CD14-positive monocyte (primary cell): ENCODE data around the gene PKP4. TPM values are rescaled to one million over a fixed set of nuclear protein-coding genes. Genes with fewer than 3 reads are reported as not detected.

Experiments used
- DNase-seq, 3 donors: peaks; one replicate each; pipeline ENCODE4 v3.0.0-alpha.2; 2011 to 2022
- H2AFZ ChIP-seq: 2 replicates; pipeline ENCODE4 v1.6.0; 2012; ENCODE audit warnings: mild to moderate bottlenecking, low read depth, low read length, inconsistent platforms; ENCODE audit not compliant: insufficient read depth, poor library complexity, severe bottlenecking
- H3K27ac ChIP-seq, 2 donors: 1 replicate in 1 of 2; 2 replicates in 1 of 2; pipeline ENCODE4 v1.5.1; 2012 to 2013; ENCODE audit warnings: low read length in 2 of 2, control low read depth in 1 of 2, inconsistent platforms in 1 of 2, low read depth in 1 of 2, mild to moderate bottlenecking in 1 of 2
- H3K27me3 ChIP-seq, 2 donors: one replicate each; pipeline versions ENCODE4 v1.6.0 to v1.6.1; 2011 to 2013; ENCODE audit warnings: low read length in 2 of 2; ENCODE audit not compliant: control insufficient read depth in 2 of 2, insufficient read depth in 2 of 2
- H3K36me3 ChIP-seq, 2 donors: replicated peaks in 1 of 2; 1 replicate in 1 of 2; 2 replicates in 1 of 2; pipeline versions ENCODE4 v1.5.1 to v1.6.1; 2012 to 2013; ENCODE audit warnings: low read length in 2 of 2, control low read depth in 1 of 2, inconsistent platforms in 1 of 2, mild to moderate bottlenecking in 1 of 2; ENCODE audit not compliant: insufficient read depth in 2 of 2, control insufficient read depth in 1 of 2
- H3K4me1 ChIP-seq, 2 donors: 1 replicate in 1 of 2; 2 replicates in 1 of 2; pipeline versions ENCODE4 v1.5.1 to v1.6.1; 2012 to 2013; ENCODE audit warnings: low read length in 2 of 2, control low read depth in 1 of 2, inconsistent platforms in 1 of 2, mild to moderate bottlenecking in 1 of 2, moderate library complexity in 1 of 2; ENCODE audit not compliant: insufficient read depth in 2 of 2, control insufficient read depth in 1 of 2
- H3K4me2 ChIP-seq: replicated peaks from 2 replicates; pipeline ENCODE3; 2012; ENCODE audit warnings: low read length, moderate library complexity, mild to moderate bottlenecking; ENCODE audit not compliant: poor library complexity, severe bottlenecking; ENCODE audit errors: extremely low read depth
- H3K4me3 ChIP-seq, 3 experiments: fragments of 200-600 bp in 1 of 3; sonication (generic) in 1 of 3; replicated peaks in 1 of 3; 1 replicate in 2 of 3; 2 replicates in 1 of 3; pipeline ENCODE4 v1.5.1; 2011 to 2013; ENCODE audit warnings: low read length in 3 of 3, mild to moderate bottlenecking in 3 of 3, control low read depth in 2 of 3, low read depth in 2 of 3, inconsistent platforms in 1 of 3, moderate library complexity in 1 of 3
- H3K79me2 ChIP-seq: 2 replicates; pipeline ENCODE4 v1.6.0; 2012; ENCODE audit warnings: mild to moderate bottlenecking, control low read depth, inconsistent platforms, low read length, moderate library complexity; ENCODE audit not compliant: insufficient read depth
- H3K9ac ChIP-seq: 2 replicates; pipeline ENCODE4 v1.6.0; 2017; ENCODE audit warnings: low read length, mild to moderate bottlenecking; ENCODE audit not compliant: insufficient read depth, poor library complexity, severe bottlenecking
- H3K9me3 ChIP-seq, 2 donors: replicated peaks in 1 of 2; 1 replicate in 1 of 2; 2 replicates in 1 of 2; pipeline versions ENCODE4 v1.5.1 to v1.6.1; 2012 to 2013; ENCODE audit warnings: low read length in 2 of 2, control low read depth in 1 of 2; ENCODE audit not compliant: control insufficient read depth in 1 of 2, insufficient read depth in 1 of 2
- H4K20me1 ChIP-seq: 2 replicates; pipeline ENCODE4 v1.6.0; 2012; ENCODE audit warnings: mild to moderate bottlenecking, low read length, control low read depth, moderate library complexity; ENCODE audit not compliant: insufficient read depth
- H3K27ac Mint-ChIP-seq, 7 donors: one replicate each; pipeline ENCODE4 v1.8.0; 2020; ENCODE audit warnings: mild to moderate bottlenecking in 7 of 7, mixed read lengths in 7 of 7, moderate library complexity in 6 of 7, inconsistent platforms in 2 of 7
- H3K27me3 Mint-ChIP-seq, 3 donors: one replicate each; pipeline ENCODE4 v1.8.0; 2021 to 2022; ENCODE audit warnings: low read depth in 3 of 3, mild to moderate bottlenecking in 3 of 3, mixed read lengths in 3 of 3, moderate library complexity in 3 of 3, inconsistent platforms in 1 of 3
- H3K36me3 Mint-ChIP-seq, 2 donors: one replicate each; pipeline ENCODE4 v1.8.0; 2020; ENCODE audit warnings: mixed read lengths in 2 of 2, inconsistent platforms in 1 of 2, mild to moderate bottlenecking in 1 of 2
- H3K4me1 Mint-ChIP-seq: one replicate; pipeline ENCODE4 v1.8.0; 2020; ENCODE audit warnings: mild to moderate bottlenecking, mixed read lengths
- H3K4me3 Mint-ChIP-seq, 2 donors: one replicate each; pipeline ENCODE4 v1.8.0; 2020; ENCODE audit warnings: mild to moderate bottlenecking in 2 of 2, mixed read lengths in 2 of 2, moderate library complexity in 1 of 2
- H3K9me3 Mint-ChIP-seq, 7 donors: one replicate each; pipeline ENCODE4 v1.8.0; 2020 to 2022; ENCODE audit warnings: mixed read lengths in 7 of 7, mild to moderate bottlenecking in 6 of 7, moderate library complexity in 6 of 7, inconsistent platforms in 2 of 7
- CTCF ChIP-seq: fragments of 200-600 bp; IDR thresholded peaks from one replicate; pipeline ENCODE4 v1.8.0; 2022; ENCODE audit warnings: antibody characterized with exemption, mild to moderate bottlenecking
- WGBS: methylation state at CpG from one replicate; pipeline ENCODE4 v1.1.5; 2013; ENCODE audit warnings: missing lambda C conversion rate; ENCODE audit not compliant: insufficient coverage; 5-methylcytosine and 5-hydroxymethylcytosine counted together
- intact Hi-C, 2 donors: fragments of 100-400 bp; cut with micrococcal nuclease; formaldehyde crosslinking; loops; one replicate each; pipeline versions ENCODE4 v1.15.0 to v1.15.1; 2023
- polyA plus RNA-seq, 3 donors: library from polyadenylated mRNA; depleted of rRNA in 1 of 3; unstranded in 2 of 3; stranded (reverse) in 1 of 3; fragments of 300-500 nt in 2 of 3; fragments of >200 nt in 1 of 3; fragmentation: Illumina TruSeq in 2 of 3; gene quantifications; 1 replicate in 2 of 3; 2 replicates in 1 of 3; pipeline ENCODE4 v1.2.3, GENCODE V29; 2012 to 2021

The PKP4 gene
- polyA plus RNA-seq, 3 donors, result 0.33 to 9.4 (median 0.73) TPM

GRCh38 chr2:158407031-158407430 lies 49.7 kb upstream of the PKP4 start:
- Histone ChIP-seq H2AFZ (no peak overlapping the region), H3K9ac (no peak overlapping the region), H3K4me2 (no peak overlapping the region), H3K27ac (no peak overlapping the region), H4K20me1 (no peaks in the 10 kb centered on the region), H3K9me3 (peaks cover 5 to 8% of the 10 kb centered on the region in 2 donors), H3K36me3 (no peaks in the 10 kb centered on the region), H3K4me3 (no peak overlapping the region), H3K27me3 (no peaks in the 10 kb centered on the region), H3K79me2 (no peaks in the 10 kb centered on the region), H3K4me1 (no peaks in the 10 kb centered on the region)
- Mint-ChIP-seq H3K9me3 (peaks cover 6 to 25% (median 14%) of the 10 kb centered on the region in 7 donors), H3K27me3 (no peaks in the 10 kb centered on the region), H3K36me3 (no peaks in the 10 kb centered on the region), H3K4me1 (no peaks in the 10 kb centered on the region), H3K4me3 (no peak overlapping the region), H3K27ac (peak overlapping the region in 1 of 7 donors; percentile 31)
- intact Hi-C loops, result no loop called here
- 88% methylated on average over 3 of the region's 3 CpGs for WGBS
- no peak for DNase-seq
- TF ChIP-seq CTCF, result no peak

DNA sequence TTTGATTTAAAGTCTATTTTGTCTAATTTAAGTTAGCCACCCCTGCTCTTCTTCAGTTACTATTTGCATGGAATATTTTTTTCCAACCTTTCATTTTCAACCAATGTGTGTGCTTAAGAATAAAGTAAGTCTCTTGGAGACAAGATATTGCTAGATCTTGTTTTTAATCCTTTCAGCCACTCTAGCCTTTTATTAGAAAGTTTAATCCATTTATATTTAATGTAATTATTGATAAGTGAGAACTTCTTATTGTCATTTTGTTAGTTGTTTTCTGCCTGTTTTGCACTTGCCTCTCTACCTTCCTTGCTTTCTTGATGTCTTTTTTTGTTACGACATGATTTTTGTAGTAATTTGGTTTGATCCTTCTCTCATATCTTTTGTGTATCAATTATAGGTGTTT lies 46.6 kb upstream of the PKP4 start:
- Mint-ChIP-seq H3K36me3 (no peaks in the 10 kb centered on the region), H3K9me3 (peaks cover 8 to 28% (median 14%) of the 10 kb centered on the region in 7 donors), H3K4me1 (no peaks in the 10 kb centered on the region), H3K27ac (no peak overlapping the region), H3K4me3 (no peak overlapping the region), H3K27me3 (no peaks in the 10 kb centered on the region)
- Histone ChIP-seq H3K9me3 (peaks cover 6 to 8% of the 10 kb centered on the region in 2 donors), H3K36me3 (no peaks in the 10 kb centered on the region), H2AFZ (no peak overlapping the region), H3K79me2 (no peaks in the 10 kb centered on the region), H3K27ac (no peak overlapping the region), H3K27me3 (no peaks in the 10 kb centered on the region), H3K9ac (no peak overlapping the region), H3K4me1 (no peaks in the 10 kb centered on the region), H4K20me1 (no peaks in the 10 kb centered on the region), H3K4me2 (no peak overlapping the region), H3K4me3 (no peak overlapping the region)
- no CpG with 5 or more reads among the region's 1 CpG for whole genome bisulfite sequencing
- no peak for TF ChIP-seq CTCF
- no peak for DNase-seq
- intact Hi-C loops, result no loop called here
